Measurements from ENCODE around the gene UBA52.

DNA sequence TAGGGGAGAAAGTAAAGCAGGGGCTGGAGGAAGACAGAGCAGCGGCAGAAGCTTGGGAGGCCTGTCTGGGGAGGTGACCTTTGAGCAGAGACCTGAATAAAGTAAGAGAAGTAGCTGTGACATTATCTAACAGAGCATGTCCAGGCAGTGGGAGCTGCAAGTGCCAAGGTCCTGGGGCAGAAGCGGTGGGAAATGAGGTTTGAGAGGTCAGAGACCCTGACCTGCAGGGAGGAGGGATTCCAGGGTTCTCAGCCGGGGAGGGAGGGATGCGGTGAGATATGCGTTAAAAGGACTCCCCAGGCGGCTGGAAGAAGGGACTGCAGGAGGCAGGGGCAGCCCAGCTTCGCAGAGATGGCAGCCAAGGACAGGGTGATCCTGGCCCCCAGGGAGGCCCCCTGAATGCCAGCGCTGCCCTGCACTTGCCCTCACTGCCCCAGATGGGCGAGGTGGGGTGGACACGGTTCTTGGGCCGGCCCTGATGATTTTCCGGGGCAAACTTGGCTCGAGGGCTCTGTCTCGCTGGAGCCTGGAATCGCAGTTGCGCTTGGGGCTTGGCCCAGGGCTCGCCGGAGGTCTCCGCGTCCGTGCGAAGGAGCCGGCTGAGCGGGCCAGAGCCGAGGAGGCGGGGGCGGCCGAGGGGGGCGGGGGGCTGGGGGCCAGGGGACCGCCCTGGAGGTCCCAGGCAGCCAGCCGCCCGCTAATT lies 31.7 kb downstream of the UBA52 start:
- TF ChIP-seq, protein P1, sequence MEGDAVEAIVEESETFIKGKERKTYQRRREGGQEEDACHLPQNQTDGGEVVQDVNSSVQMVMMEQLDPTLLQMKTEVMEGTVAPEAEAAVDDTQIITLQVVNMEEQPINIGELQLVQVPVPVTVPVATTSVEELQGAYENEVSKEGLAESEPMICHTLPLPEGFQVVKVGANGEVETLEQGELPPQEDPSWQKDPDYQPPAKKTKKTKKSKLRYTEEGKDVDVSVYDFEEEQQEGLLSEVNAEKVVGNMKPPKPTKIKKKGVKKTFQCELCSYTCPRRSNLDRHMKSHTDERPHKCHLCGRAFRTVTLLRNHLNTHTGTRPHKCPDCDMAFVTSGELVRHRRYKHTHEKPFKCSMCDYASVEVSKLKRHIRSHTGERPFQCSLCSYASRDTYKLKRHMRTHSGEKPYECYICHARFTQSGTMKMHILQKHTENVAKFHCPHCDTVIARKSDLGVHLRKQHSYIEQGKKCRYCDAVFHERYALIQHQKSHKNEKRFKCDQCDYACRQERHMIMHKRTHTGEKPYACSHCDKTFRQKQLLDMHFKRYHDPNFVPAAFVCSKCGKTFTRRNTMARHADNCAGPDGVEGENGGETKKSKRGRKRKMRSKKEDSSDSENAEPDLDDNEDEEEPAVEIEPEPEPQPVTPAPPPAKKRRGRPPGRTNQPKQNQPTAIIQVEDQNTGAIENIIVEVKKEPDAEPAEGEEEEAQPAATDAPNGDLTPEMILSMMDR (IDR thresholded peaks at IDR 0.05): peak in 1 of 2 donors; percentile 15
- no peak for TF ChIP-seq POLR2A (IDR thresholded peaks at IDR 0.05)
